SK-N-SH (cell line): Measurements from ENCODE around the gene CCDC167. TPM values are rescaled to one million over a fixed set of nuclear protein-coding genes. Genes with fewer than 3 reads are reported as not detected.

Source experiments
- CTCF ChIA-PET: fragments of 300-600, 350-600 bp; formaldehyde crosslinking; extraction: SDS; loops from one replicate; lab custom pipeline; 2021; lab: Yijun Ruan, JAX
- POLR2A ChIA-PET: fragments of 350-600 bp; sonication (Branson Sonifier 250); formaldehyde crosslinking; extraction: SDS; loops from one replicate; lab custom pipeline; 2020; ENCODE audit warnings: antibody characterized with exemption, inconsistent platforms; lab: Yijun Ruan, JAX
- DNase-seq: peaks from one replicate; pipeline ENCODE4 v3.0.0; 2012
- H2AFZ ChIP-seq: fragments of 200-600 bp; sonication (generic); 2 replicates; pipeline ENCODE4 v1.8.1; 2016; ENCODE audit warnings: antibody characterized with exemption, mild to moderate bottlenecking, low read depth
- H3F3A ChIP-seq: fragments of 200-600 bp; sonication (generic); replicated peaks from 2 replicates; pipeline ENCODE3; 2016; ENCODE audit warnings: antibody characterized with exemption, mild to moderate bottlenecking; ENCODE audit not compliant: insufficient read depth
- H3K27ac ChIP-seq, 2 experiments: fragments of 200-500 bp in 1 of 2; fragments of 200-600 bp in 1 of 2; sonication (Bioruptor generic) in 1 of 2; sonication (generic), shearing (Covaris generic) in 1 of 2; 2 replicates each; pipeline versions ENCODE4 v1.5.1 to v1.6.1; 2014 to 2016; ENCODE audit warnings: low read depth in 2 of 2, inconsistent platforms in 1 of 2, low read length in 1 of 2, mild to moderate bottlenecking in 1 of 2, mixed read lengths in 1 of 2
- H3K27me3 ChIP-seq: fragments of 200-600 bp; sonication (generic), shearing (Covaris generic); 2 replicates; pipeline ENCODE4 v1.6.1; 2016; ENCODE audit warnings: mixed run types; ENCODE audit not compliant: insufficient read depth
- H3K36me3 ChIP-seq, 2 experiments: fragments of 200-500 bp in 1 of 2; fragments of 200-600 bp in 1 of 2; sonication (Bioruptor generic) in 1 of 2; sonication (generic) in 1 of 2; replicated peaks in 1 of 2; 2 replicates each; pipeline versions ENCODE3 to v1.5.1; 2014 to 2016; ENCODE audit warnings: low read length in 1 of 2, mild to moderate bottlenecking in 1 of 2; ENCODE audit not compliant: insufficient read depth in 2 of 2, control insufficient read depth in 1 of 2
- H3K4me1 ChIP-seq, 2 experiments: fragments of 200-500 bp in 1 of 2; fragments of 200-600 bp in 1 of 2; sonication (Bioruptor generic) in 1 of 2; sonication (generic), shearing (Covaris generic) in 1 of 2; 2 replicates each; pipeline versions ENCODE4 v1.5.1 to v1.6.1; 2014 to 2016; ENCODE audit warnings: low read depth in 1 of 2, low read length in 1 of 2, mixed run types in 1 of 2; ENCODE audit not compliant: insufficient read depth in 2 of 2, control insufficient read depth in 1 of 2
- H3K4me2 ChIP-seq: fragments of 200-600 bp; sonication (generic), shearing (Covaris generic); 2 replicates; pipeline ENCODE4 v1.6.1; 2017; ENCODE audit warnings: mixed run types
- H3K4me3 ChIP-seq, 2 experiments: fragments of 200-500 bp in 1 of 2; fragments of 200-600 bp in 1 of 2; sonication (Bioruptor generic) in 1 of 2; sonication (generic), shearing (Covaris generic) in 1 of 2; 2 replicates each; pipeline versions ENCODE4 v1.5.1 to v1.8.1; 2014 to 2016; ENCODE audit warnings: low read depth in 2 of 2, inconsistent platforms in 1 of 2, low read length in 1 of 2, mild to moderate bottlenecking in 1 of 2, mixed read lengths in 1 of 2, moderate library complexity in 1 of 2
- H3K79me2 ChIP-seq: fragments of 200-600 bp; sonication (generic); 2 replicates; pipeline ENCODE4 v1.8.1; 2017; ENCODE audit warnings: mild to moderate bottlenecking; ENCODE audit not compliant: insufficient read depth
- H3K9ac ChIP-seq: fragments of 200-600 bp; sonication (generic); 2 replicates; pipeline ENCODE4 v1.6.1; 2017; ENCODE audit warnings: mixed run types
- H3K9me2 ChIP-seq: fragments of 200-600 bp; sonication (generic); 2 replicates; pipeline ENCODE4 v1.6.1; 2017; ENCODE audit warnings: mixed run types
- H3K9me3 ChIP-seq: fragments of 200-600 bp; sonication (generic); 2 replicates; pipeline ENCODE4 v1.6.1; 2017; ENCODE audit warnings: mixed run types, mild to moderate bottlenecking, moderate library complexity
- H4K20me1 ChIP-seq: fragments of 200-600 bp; sonication (generic); 2 replicates; pipeline ENCODE4 v1.6.1; 2017; ENCODE audit warnings: mild to moderate bottlenecking, mixed run types; ENCODE audit not compliant: insufficient read depth
- CTCF ChIP-seq: fragments of 200-600 bp; sonication (generic); IDR thresholded peaks from 2 replicates; pipeline ENCODE4 v1.6.1; 2017; ENCODE audit warnings: antibody characterized with exemption, mild to moderate bottlenecking, moderate library complexity
- EP300 ChIP-seq, 2 experiments: IDR thresholded peaks; 2 replicates each; pipeline versions ENCODE4 v1.4.0 to v1.6.1; 2012; ENCODE audit warnings: borderline replicate concordance in 1 of 2, low read depth in 1 of 2, low read length in 1 of 2
- GABPA ChIP-seq: IDR thresholded peaks from 2 replicates; pipeline ENCODE4 v1.4.0; 2012; ENCODE audit warnings: low read depth, mild to moderate bottlenecking
- GATA2 ChIP-seq: sonication (generic); formaldehyde crosslinking; IDR thresholded peaks from 2 replicates; pipeline ENCODE4 v1.5.0; 2020; ENCODE audit warnings: mild to moderate bottlenecking, missing genetic modification reagents
- MAX ChIP-seq: IDR thresholded peaks from 2 replicates; pipeline ENCODE4 v1.4.0; 2012; ENCODE audit warnings: low read depth
- MEF2A ChIP-seq: IDR thresholded peaks from 2 replicates; pipeline ENCODE4 v1.4.0; 2012; ENCODE audit warnings: low read depth, borderline replicate concordance
- NFIC ChIP-seq: IDR thresholded peaks from 2 replicates; pipeline ENCODE4 v1.4.0; 2012; ENCODE audit warnings: borderline replicate concordance
- NRF1 ChIP-seq: IDR thresholded peaks from 2 replicates; pipeline ENCODE4 v1.6.1; 2012; ENCODE audit warnings: low read depth, mild to moderate bottlenecking, low read length
- PBX3 ChIP-seq: IDR thresholded peaks from 2 replicates; pipeline ENCODE4; 2012
- POLR2AphosphoS5 ChIP-seq: IDR thresholded peaks from 2 replicates; pipeline ENCODE4 v1.6.1; 2012; ENCODE audit warnings: low read depth, low read length
- RAD21 ChIP-seq: IDR thresholded peaks from 2 replicates; pipeline ENCODE4 v1.6.1; 2012; ENCODE audit warnings: mild to moderate bottlenecking, low read length
- REST ChIP-seq: IDR thresholded peaks from 2 replicates; pipeline ENCODE4 v1.6.1; 2012; ENCODE audit warnings: mild to moderate bottlenecking, low read depth, low read length, moderate library complexity
- RXRA ChIP-seq: IDR thresholded peaks from 2 replicates; pipeline ENCODE4 v1.4.0; 2012; ENCODE audit warnings: low read depth, mild to moderate bottlenecking, borderline replicate concordance
- SMC3 ChIP-seq: IDR thresholded peaks from 2 replicates; pipeline ENCODE4 v1.6.1; 2012; ENCODE audit warnings: low read depth, low read length, improper control_type of control experiment
- TCF12 ChIP-seq: IDR thresholded peaks from 2 replicates; pipeline ENCODE4 v1.4.0; 2012
- TEAD4 ChIP-seq: IDR thresholded peaks from 2 replicates; pipeline ENCODE4 v1.4.0; 2012; ENCODE audit warnings: mild to moderate bottlenecking, borderline replicate concordance; ENCODE audit not compliant: insufficient read depth
- USF1 ChIP-seq: IDR thresholded peaks from 2 replicates; pipeline ENCODE4 v1.4.0; 2012; ENCODE audit warnings: low read depth, borderline replicate concordance
- YY1 ChIP-seq: IDR thresholded peaks from 2 replicates; pipeline ENCODE4 v1.4.0; 2012; ENCODE audit warnings: low read depth, mild to moderate bottlenecking
- ZBTB33 ChIP-seq: IDR thresholded peaks from 2 replicates; pipeline ENCODE4 v1.4.0; 2012; ENCODE audit warnings: low read depth, borderline replicate concordance
- WGBS: methylation state at CpG from one replicate; pipeline ENCODE4 v1.1.6; 2017; ENCODE audit warnings: low lambda C conversion rate; 5-methylcytosine and 5-hydroxymethylcytosine counted together
- polyA plus RNA-seq, 3 experiments: library from polyadenylated mRNA; depleted of rRNA; stranded (reverse); fragments of >200 nt; gene quantifications; 2 replicates each; pipeline ENCODE4 v1.2.3, GENCODE V29; 2012

CCDC167 gene
- polyA plus RNA-seq, 1 of the 3 experiments (the other 2 are of a cell fraction) = 49.1 TPM

- ChIA-PET CTCF (interaction anchor here (0.8 to 1.3 kb wide), 3 partner anchors 22 to 127 kb away, joined by 3 to 4 read pairs (median 3); no protein-coding TSS in a partner anchor), POLR2A (no interaction called here)
- peaks cover 30 to 38% of the 10 kb centered on the region in 2 experiments for H3K36me3 ChIP-seq
- no peaks in the 10 kb centered on the region for H3K9me3 ChIP-seq
- H3K9me2 ChIP-seq = no peaks in the 10 kb centered on the region
- no peak overlapping the region for H3K4me3 ChIP-seq
- H3K27me3 ChIP-seq = no peaks in the 10 kb centered on the region
- DNase-seq = no peak
- no peaks in the 10 kb centered on the region for H4K20me1 ChIP-seq
- peaks cover 16 to 61% of the 10 kb centered on the region in 2 experiments; a peak in 3 of 4 replicates for H3K4me1 ChIP-seq
- H3K79me2 ChIP-seq = no peaks in the 10 kb centered on the region
- 92% methylated on average over 3 of the region's 3 CpGs for WGBS
- no peak overlapping the region for H3K9ac ChIP-seq
- H3K4me2 ChIP-seq = no peak overlapping the region
- H3F3A ChIP-seq = peaks cover 18% of the 10 kb centered on the region
- no peak overlapping the region for H3K27ac ChIP-seq
- no peak overlapping the region for H2AFZ ChIP-seq
- no peak for TF ChIP-seq EP300 (IDR thresholded peaks at IDR 0.05; ENCODE audit: borderline replicate concordance in 1 of 2, low read depth in 1 of 2, low read length in 1 of 2)
- TF ChIP-seq MAX = no peak
- TF ChIP-seq NRF1 = no peak
- no peak for TF ChIP-seq RAD21
- no peak for TF ChIP-seq ZBTB33
- TF ChIP-seq RXRA = no peak
- no peak for TF ChIP-seq MEF2A
- no peak for TF ChIP-seq TCF12
- TF ChIP-seq GATA2 (CRISPR knock-in tag) = no peak
- no peak for TF ChIP-seq YY1
- TF ChIP-seq POLR2AphosphoS5 = no peak
- TF ChIP-seq PBX3 = no peak
- TF ChIP-seq TEAD4 = no peak
- no peak for TF ChIP-seq NFIC
- TF ChIP-seq SMC3 = no peak
- no peak for TF ChIP-seq CTCF
- no peak for TF ChIP-seq USF1
- no peak for TF ChIP-seq GABPA
- no peak for TF ChIP-seq REST
Measured at GRCh38 chr6:37452522-37452921, 47.2 kb downstream of the CCDC167 start.
